Measurements from ENCODE around the gene ANKS1B. TPM values are rescaled to one million over a fixed set of nuclear protein-coding genes. Genes with fewer than 3 reads are reported as not detected.

ANKS1B gene
- total RNA-seq, 4 donors from 2014 or later = 14.0 to 38.4 (median 28.6) TPM

GRCh38 chr12:99370421-99371138, 614.2 kb downstream of the ANKS1B start:
- Histone ChIP-seq H3K9me3 (no peaks in the 10 kb centered on the region), H3K4me3 (no peak overlapping the region), H3K4me1 (no peaks in the 10 kb centered on the region), H3K27ac (no peak overlapping the region), H3K36me3 (no peaks in the 10 kb centered on the region), H3K27me3 (no peaks in the 10 kb centered on the region)
- DNase-seq (ENCODE audit: low spot score in 2 of 2) = no peak
- TF ChIP-seq CTCF (IDR thresholded peaks at IDR 0.05) (no peak), EP300 (IDR thresholded peaks at IDR 0.05) (no peak), POLR2A (IDR thresholded peaks at IDR 0.05) (no peak)
- WGBS, 2 donors = 87 to 89% methylated on average over 1 of the region's 1 CpG

DNA sequence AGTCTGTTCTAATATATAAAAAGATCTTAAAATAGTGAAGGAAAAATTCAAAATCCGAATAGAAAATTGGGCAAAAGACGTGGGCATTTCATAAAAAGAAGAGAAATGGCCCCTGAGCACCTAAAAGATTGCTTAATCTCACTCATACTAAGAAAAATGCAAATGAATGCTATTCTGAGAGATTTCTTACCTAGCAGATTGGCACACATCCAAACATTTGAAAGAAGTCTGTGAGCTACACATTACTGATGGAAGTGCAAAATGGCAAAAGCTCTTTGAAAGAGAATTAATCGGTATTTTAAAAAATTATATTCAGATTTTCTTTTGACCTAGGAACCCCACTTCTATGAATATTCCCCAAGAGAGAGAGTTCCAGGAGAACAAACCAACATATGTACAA, 617.6 kb downstream of the ANKS1B start:
- WGBS, 2 donors = 88 to 90% methylated on average over 3 of the region's 3 CpGs
- Histone ChIP-seq H3K9me3 (no peaks in the 10 kb centered on the region), H3K4me1 (no peaks in the 10 kb centered on the region), H3K27ac (no peak overlapping the region), H3K27me3 (no peaks in the 10 kb centered on the region), H3K4me3 (no peak overlapping the region), H3K36me3 (no peaks in the 10 kb centered on the region)
- DNase-seq (ENCODE audit: low spot score in 2 of 2) = no peak
- TF ChIP-seq EP300 (IDR thresholded peaks at IDR 0.05) (no peak), CTCF (IDR thresholded peaks at IDR 0.05) (no peak), POLR2A (IDR thresholded peaks at IDR 0.05) (no peak)

DNA sequence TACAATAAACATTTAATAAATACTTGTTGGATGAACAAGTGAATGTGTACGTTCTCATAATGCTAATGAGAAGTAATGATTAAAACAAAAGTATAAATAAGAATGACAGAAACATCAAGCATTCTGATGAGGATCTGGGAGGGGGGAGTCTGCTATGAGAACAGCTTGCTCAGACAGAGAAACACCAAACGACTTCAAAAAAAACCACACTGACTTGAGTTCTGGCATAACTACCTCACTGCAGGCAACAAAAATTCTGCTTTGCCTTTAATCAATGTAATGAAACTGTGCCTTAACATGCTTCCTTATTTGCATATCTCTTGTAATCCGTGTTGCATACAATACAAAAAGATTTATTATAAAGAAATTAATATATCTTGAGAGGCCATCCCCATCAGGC, 632.5 kb downstream of the ANKS1B start:
- Histone ChIP-seq H3K36me3 (no peaks in the 10 kb centered on the region), H3K4me1 (no peaks in the 10 kb centered on the region), H3K9me3 (no peaks in the 10 kb centered on the region), H3K27me3 (no peaks in the 10 kb centered on the region), H3K27ac (no peak overlapping the region), H3K4me3 (no peak overlapping the region)
- 49 to 51% methylated on average over 3 of the region's 3 CpGs for WGBS, 2 donors
- DNase-seq (ENCODE audit: low spot score in 2 of 2) = no peak
- TF ChIP-seq POLR2A (IDR thresholded peaks at IDR 0.05) (no peak), CTCF (IDR thresholded peaks at IDR 0.05) (no peak), EP300 (IDR thresholded peaks at IDR 0.05) (no peak)

DNA sequence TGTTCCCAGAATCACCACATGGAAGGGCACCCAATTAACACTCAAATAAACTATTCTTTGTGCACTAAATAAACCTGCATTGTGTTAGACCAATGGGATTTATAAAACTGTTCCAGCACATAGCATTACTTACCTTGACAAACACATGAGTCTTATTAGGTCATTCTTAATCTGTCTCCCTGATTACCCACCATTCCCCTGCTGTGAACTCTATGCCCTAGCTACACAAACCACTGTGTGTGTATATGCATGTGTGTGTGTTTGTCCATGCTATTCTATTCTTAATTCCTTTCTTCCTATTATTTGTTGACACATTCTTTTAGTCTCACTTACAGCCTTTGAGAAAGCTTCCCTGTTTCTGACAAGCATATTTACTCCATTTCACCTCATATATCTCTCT, 640.8 kb downstream of the ANKS1B start:
- no peak for DNase-seq (ENCODE audit: low spot score in 2 of 2)
- TF ChIP-seq CTCF (IDR thresholded peaks at IDR 0.05) = no peak
- no peak for TF ChIP-seq EP300 (IDR thresholded peaks at IDR 0.05)
- no peaks in the 10 kb centered on the region for H3K4me1 ChIP-seq
- no peak overlapping the region for H3K4me3 ChIP-seq
- H3K36me3 ChIP-seq = peaks cover 0 to 3% (median 0%) of the 10 kb centered on the region in 3 donors
- no peaks in the 10 kb centered on the region for H3K27me3 ChIP-seq
- H3K9me3 ChIP-seq = no peaks in the 10 kb centered on the region
- no peak overlapping the region for H3K27ac ChIP-seq

DNA sequence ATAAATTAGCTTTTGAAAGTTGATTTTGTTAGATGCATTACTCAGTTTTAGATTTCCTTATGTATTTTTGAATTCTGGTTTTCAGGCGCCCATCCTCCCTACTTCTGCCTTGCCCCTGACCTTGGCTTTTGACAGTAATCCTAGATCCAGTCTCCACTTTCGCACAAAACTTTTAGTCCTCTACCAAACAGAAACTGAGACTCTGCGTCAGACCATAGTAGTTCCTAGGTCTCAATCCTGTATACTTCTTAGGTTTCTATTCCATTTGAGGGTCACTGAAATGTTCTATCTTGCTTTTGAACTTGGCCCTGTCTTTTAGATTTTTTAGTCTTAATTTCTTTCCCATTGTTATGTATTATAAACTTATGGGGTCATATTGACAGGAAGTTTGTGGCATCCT, 645.1 kb downstream of the ANKS1B start:
- TF ChIP-seq POLR2A (IDR thresholded peaks at IDR 0.05) = no peak
- H3K27ac ChIP-seq = no peak overlapping the region
- no peaks in the 10 kb centered on the region for H3K27me3 ChIP-seq
- H3K36me3 ChIP-seq = peaks cover 0 to 4% (median 0%) of the 10 kb centered on the region in 3 donors
- H3K4me1 ChIP-seq = no peaks in the 10 kb centered on the region
- peaks cover 0 to 4% (median 0%) of the 10 kb centered on the region in 4 donors for H3K9me3 ChIP-seq
- 92 to 95% methylated on average over 3 of the region's 3 CpGs for WGBS, 2 donors
- no peak overlapping the region for H3K4me3 ChIP-seq
- no peak for DNase-seq (ENCODE audit: low spot score in 2 of 2)
